HG02678 (cell line): ENCODE results near the gene COPS7A.
"Not testable (repeated sequence)": the region's sequence is repeated elsewhere in the genome, so short reads cannot be mapped to it uniquely, and the experiment has no call there.

Source experiments
- ATAC-seq: cut with Tn5 transposase; IDR thresholded peaks from one replicate; pipeline ENCODE4 v1.9.1; 2021; ENCODE audit warnings: mild to moderate bottlenecking, moderate library complexity; ENCODE audit not compliant: unreplicated experiment

Gene COPS7A

GRCh38 chr12:6701078-6701768 lies 22.6 kb upstream of the COPS7A start:
- no peak for ATAC-seq

GRCh38 chr12:6703631-6704030 lies 20.2 kb upstream of the COPS7A start:
- ATAC-seq = no peak

GRCh38 chr12:6708351-6708750 lies 15.5 kb upstream of the COPS7A start:
- not testable (repeated sequence) for ATAC-seq

GRCh38 chr12:6708960-6709394 lies 14.9 kb upstream of the COPS7A start:
- no peak for ATAC-seq

GRCh38 chr12:6716031-6716873 lies 7.6 kb upstream of the COPS7A start:
- ATAC-seq = not testable (repeated sequence)

- ATAC-seq = no peak
Observed at GRCh38 chr12:6716874-6717437, 6.9 kb upstream of the COPS7A start.

- ATAC-seq = no peak
Observed at GRCh38 chr12:6722863-6723262, 983 bp upstream of the COPS7A start.

- peak; percentile 14 for ATAC-seq
Observed at GRCh38 chr12:6724409-6724797, 557 bp downstream of the COPS7A start.

GRCh38 chr12:6725350-6725749 lies 1.5 kb downstream of the COPS7A start:
- no peak for ATAC-seq

GRCh38 chr12:6729186-6729585 lies 5.3 kb downstream of the COPS7A start:
- ATAC-seq = no peak

- no peak for ATAC-seq
Observed at GRCh38 chr12:6730169-6730568, 6.3 kb downstream of the COPS7A start.

GRCh38 chr12:6734506-6735387 lies 10.9 kb downstream of the COPS7A start:
- no peak for ATAC-seq

GRCh38 chr12:6735448-6736191 lies 11.8 kb downstream of the COPS7A start:
- ATAC-seq = no peak

GRCh38 chr12:6736754-6737153 lies 12.9 kb downstream of the COPS7A start:
- no peak for ATAC-seq

- ATAC-seq = not testable (repeated sequence)
Observed at GRCh38 chr12:6742080-6742479, 18.2 kb downstream of the COPS7A start.

GRCh38 chr12:6742834-6743233 lies 19.0 kb downstream of the COPS7A start:
- no peak for ATAC-seq

- ATAC-seq = not testable (repeated sequence)
Observed at GRCh38 chr12:6743300-6743699, 19.5 kb downstream of the COPS7A start.

GRCh38 chr12:6745741-6746525 lies 22.1 kb downstream of the COPS7A start:
- no peak for ATAC-seq

- no peak for ATAC-seq
Observed at GRCh38 chr12:6747216-6747615, 23.4 kb downstream of the COPS7A start.
